ENCODE data around the gene DCTN2.

Gene DCTN2

GRCh38 chr12:57488402-57489156 is 58.4 kb downstream of the DCTN2 start:
- no peak for DNase-seq (ENCODE audit: low spot score)

- DNase-seq (ENCODE audit: low spot score): peak; percentile 96
These were observed 59.2 kb downstream of the DCTN2 start, which contains the start of gene MARS1 for GRCh38 chr12:57487597-57488401. MARS1 (plus strand) TSS chr12:57488068; CDS start chr12:57488091, 23 bp downstream.

- no peak for DNase-seq (ENCODE audit: low spot score)
These were observed 59.9 kb downstream of the DCTN2 start for GRCh38 chr12:57487055-57487596.

GRCh38 chr12:57485695-57486094 is 61.3 kb downstream of the DCTN2 start:
- DNase-seq (ENCODE audit: low spot score): no peak

- no peak for DNase-seq (ENCODE audit: low spot score)
These were observed 63.5 kb downstream of the DCTN2 start for GRCh38 chr12:57483466-57483865.

- DNase-seq (ENCODE audit: low spot score): no peak
These were observed 65.3 kb downstream of the DCTN2 start for GRCh38 chr12:57481671-57482070.
